Measurements from ENCODE around the gene UAP1L1. TPM values are rescaled to one million over a fixed set of nuclear protein-coding genes. Genes with fewer than 3 reads are reported as not detected.

The UAP1L1 gene
- total RNA-seq, 2 experiments from 2014 or later, result 63.1 to 66.8 TPM

DNA sequence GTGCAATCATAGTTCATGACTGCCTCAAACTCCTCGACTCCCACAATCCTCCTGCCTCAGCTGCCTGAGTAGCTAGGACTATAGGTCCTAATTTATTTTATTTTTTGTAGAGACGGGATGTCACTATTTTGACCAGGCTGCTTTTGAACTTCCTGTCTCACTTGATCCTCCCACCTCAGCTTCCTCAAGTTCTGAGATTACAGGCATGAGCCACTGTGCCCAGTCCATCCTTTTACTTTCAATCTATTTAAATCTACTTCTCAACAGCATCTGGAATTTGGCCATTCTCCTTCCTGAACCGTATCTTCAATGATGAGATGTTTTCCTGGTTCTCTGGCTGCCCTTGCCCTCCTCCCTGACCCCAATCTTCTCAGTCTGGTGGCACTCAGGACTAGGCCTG, 49.5 kb downstream of the UAP1L1 start:
- Mint-ChIP-seq H3K4me3 (peak overlapping the region; percentile 83), H3K4me1 (ENCODE audit: low read depth) (peaks cover 43% of the 10 kb centered on the region), H3K27me3 (ENCODE audit: low read depth) (no peaks in the 10 kb centered on the region), H3K36me3 (ENCODE audit: low read depth) (peaks cover 3% of the 10 kb centered on the region), H3K9me3 (ENCODE audit: insufficient read depth) (no peaks in the 10 kb centered on the region), H3K27ac (peak overlapping the region; percentile 87)
- ChIA-PET CTCF (interaction anchor here (0.7 to 2.0 kb wide), 7 partner anchors 12 to 110 kb away, joined by 3 to 10 read pairs (median 3); partner anchors contain the start of genes CYSRT1 and MAN1B1), POLR2A (interaction anchor here (1.0 to 3.0 kb wide), 3 partner anchors 44 to 114 kb away, joined by 3 to 14 read pairs (median 4); partner anchors contain the start of genes TPRN and TUBB4B)
- no peak for ATAC-seq
- no peak for DNase-seq

DNA sequence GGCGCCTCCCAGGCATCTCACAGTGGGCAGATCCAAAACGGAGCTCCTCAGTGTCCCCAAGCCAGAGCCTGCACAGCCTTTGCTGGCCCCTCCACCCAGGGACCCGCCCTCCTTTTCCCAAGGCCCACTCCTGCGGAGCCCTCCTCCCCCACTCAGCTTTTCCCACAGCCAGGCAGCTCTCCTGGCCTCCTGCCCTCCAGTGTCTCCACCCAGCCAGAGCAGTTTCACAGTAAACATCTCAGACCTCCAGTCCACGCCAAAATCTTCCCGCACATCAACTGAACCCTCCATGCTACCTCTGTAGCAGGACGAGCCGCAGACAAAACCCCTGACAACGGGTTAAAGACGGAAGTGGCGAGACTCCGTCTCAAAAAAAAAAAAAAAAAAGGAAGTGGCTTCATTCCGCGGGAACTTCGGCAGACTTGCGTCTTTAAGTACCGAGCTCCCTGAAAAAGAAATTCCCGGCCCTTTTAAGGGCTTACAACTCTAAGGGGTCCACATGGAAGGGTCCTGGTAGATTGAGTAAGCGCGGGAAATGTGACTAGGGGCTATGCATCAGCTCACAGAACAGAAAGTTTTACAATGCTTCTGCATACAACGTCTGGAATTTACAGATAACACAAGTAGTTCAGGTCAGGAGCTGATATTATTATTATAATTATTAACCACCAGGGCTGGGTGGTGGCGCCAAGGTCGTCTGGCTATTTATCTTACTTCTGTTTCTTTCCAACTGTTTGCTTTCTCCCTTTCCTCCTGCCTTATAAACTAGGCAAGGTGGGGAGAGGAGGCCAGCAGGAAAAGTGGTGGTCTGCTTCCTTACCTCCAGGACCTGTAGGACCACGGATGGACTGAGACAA, 50.2 kb downstream of the UAP1L1 start:
- peak; percentile 10 for ATAC-seq

DNA sequence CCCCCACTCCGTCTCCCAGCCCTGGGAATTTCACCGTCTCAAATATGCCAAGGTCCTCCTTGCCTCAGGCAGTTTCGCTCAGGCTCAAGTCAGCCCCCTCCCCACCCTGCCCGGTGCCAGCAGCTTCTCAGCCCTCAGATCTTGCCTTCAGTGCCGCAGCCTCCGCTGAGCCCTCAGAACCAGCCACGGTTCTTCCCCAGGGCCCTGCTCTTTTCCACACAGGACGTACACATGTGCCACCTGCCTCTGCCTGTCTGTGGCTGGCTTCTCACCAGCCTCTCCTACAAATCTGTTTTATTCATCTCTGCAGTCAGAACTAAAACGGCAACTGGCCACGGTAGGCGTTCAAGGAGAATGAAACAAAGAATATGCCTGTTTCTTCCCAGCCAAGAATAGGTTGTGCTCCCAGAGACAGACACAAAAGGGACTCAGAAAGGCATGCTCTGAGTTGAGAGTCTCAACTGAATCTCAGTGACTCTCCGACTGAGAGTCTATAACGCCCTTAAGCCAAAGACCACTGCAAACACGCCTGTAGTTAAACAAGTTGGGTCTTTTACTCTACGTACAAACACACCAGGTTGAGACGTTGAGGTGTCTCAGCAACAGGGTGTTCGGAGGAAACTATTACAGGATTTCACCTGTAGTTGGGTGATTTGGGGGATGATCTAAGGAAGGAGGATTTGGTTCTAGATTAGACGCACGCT, 51.0 kb downstream of the UAP1L1 start:
- ChIA-PET CTCF (interaction anchor here (1.1 to 3.0 kb wide), 9 partner anchors 32 to 136 kb away, joined by 3 to 22 read pairs (median 7); partner anchors contain the start of gene TPRN), POLR2A (interaction anchor here (0.6 to 3.0 kb wide), 7 partner anchors 12 to 127 kb away, joined by 3 to 14 read pairs (median 4); partner anchors contain the start of genes MAN1B1, NELFB, SAPCD2 and TUBB4B)
- DNase-seq (peak; percentile 41), ATAC-seq (no peak)
- peaks cover 3% of the 10 kb centered on the region for H3K36me3 Mint-ChIP-seq (ENCODE audit: low read depth)
- H3K27ac Mint-ChIP-seq, result peak overlapping the region; percentile 87
- H3K4me1 Mint-ChIP-seq (ENCODE audit: low read depth), result peaks cover 34% of the 10 kb centered on the region
- no peaks in the 10 kb centered on the region for H3K9me3 Mint-ChIP-seq (ENCODE audit: insufficient read depth)
- H3K4me3 Mint-ChIP-seq, result peak overlapping the region; percentile 83
- H3K27me3 Mint-ChIP-seq (ENCODE audit: low read depth), result peaks cover 3% of the 10 kb centered on the region

More for the DNA sequence above, 50.2 kb downstream of the UAP1L1 start:
- Mint-ChIP-seq H3K27ac (peak overlapping the region; percentile 87), H3K27me3 (ENCODE audit: low read depth) (no peaks in the 10 kb centered on the region), H3K36me3 (ENCODE audit: low read depth) (peaks cover 3% of the 10 kb centered on the region), H3K4me1 (ENCODE audit: low read depth) (peaks cover 38% of the 10 kb centered on the region), H3K4me3 (peak overlapping the region; percentile 83), H3K9me3 (ENCODE audit: insufficient read depth) (no peaks in the 10 kb centered on the region)
- POLR2A ChIA-PET, result interaction anchor here (0.6 to 3.0 kb wide), 7 partner anchors 43 to 437 kb away, joined by 3 to 14 read pairs (median 4); partner anchors contain the start of genes CYSRT1, NELFB, TPRN and TUBB4B
- CTCF ChIA-PET, result interaction anchor here (0.7 to 2.0 kb wide), 8 partner anchors 12 to 109 kb away, joined by 3 to 10 read pairs (median 4); partner anchors contain the start of gene MAN1B1
- peak; percentile 63 for DNase-seq

DNA sequence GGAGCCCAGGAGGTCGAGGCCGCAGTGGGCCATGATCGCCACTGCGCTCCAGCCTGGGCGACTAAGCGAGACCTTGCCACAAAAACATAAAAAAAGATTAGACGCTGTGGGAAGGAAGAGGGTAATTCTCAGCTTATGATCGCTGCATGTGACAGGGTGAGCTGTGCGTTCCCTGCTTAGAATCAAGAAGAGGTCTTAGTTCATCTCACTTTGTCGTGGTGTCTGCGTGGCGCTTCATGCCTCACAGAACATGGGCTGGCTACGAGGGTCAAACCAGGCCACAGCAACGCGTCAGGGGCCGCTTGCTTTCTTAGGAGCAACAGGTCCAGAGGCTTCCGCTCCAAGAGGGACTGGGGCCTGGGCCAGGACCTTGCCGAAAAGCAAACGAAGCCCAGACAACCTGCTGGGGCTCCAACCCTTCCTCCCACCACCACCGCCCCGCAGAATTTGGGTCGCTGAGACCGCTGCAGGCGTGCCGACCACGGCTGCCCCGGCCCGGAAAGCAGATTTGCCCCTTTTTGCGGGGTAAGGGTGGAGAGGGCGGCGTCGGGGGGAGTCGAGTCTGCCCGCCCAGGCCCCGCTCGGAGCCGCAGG, 51.6 kb downstream of the UAP1L1 start:
- no peaks in the 10 kb centered on the region for H3K9me3 Mint-ChIP-seq (ENCODE audit: insufficient read depth)
- peak overlapping the region; percentile 83 for H3K4me3 Mint-ChIP-seq
- ChIA-PET CTCF (interaction anchor here (1.0 to 3.0 kb wide), 14 partner anchors 11 to 287 kb away, joined by 3 to 22 read pairs (median 4); partner anchors contain the start of genes AJM1, MAN1B1, NPDC1 and TPRN), POLR2A (interaction anchor here (0.6 to 1.9 kb wide), 17 partner anchors 9 to 112 kb away, joined by 3 to 15 read pairs (median 4); partner anchors contain the start of genes ANAPC2, GRIN1, MAN1B1 and SAPCD2)
- H3K36me3 Mint-ChIP-seq (ENCODE audit: low read depth), result peaks cover 2% of the 10 kb centered on the region
- DNase-seq (peak; percentile 41), ATAC-seq (peak; percentile 1)
- H3K27me3 Mint-ChIP-seq (ENCODE audit: low read depth), result peaks cover 4% of the 10 kb centered on the region
- H3K27ac Mint-ChIP-seq, result peak overlapping the region; percentile 87
- peaks cover 31% of the 10 kb centered on the region for H3K4me1 Mint-ChIP-seq (ENCODE audit: low read depth)

DNA sequence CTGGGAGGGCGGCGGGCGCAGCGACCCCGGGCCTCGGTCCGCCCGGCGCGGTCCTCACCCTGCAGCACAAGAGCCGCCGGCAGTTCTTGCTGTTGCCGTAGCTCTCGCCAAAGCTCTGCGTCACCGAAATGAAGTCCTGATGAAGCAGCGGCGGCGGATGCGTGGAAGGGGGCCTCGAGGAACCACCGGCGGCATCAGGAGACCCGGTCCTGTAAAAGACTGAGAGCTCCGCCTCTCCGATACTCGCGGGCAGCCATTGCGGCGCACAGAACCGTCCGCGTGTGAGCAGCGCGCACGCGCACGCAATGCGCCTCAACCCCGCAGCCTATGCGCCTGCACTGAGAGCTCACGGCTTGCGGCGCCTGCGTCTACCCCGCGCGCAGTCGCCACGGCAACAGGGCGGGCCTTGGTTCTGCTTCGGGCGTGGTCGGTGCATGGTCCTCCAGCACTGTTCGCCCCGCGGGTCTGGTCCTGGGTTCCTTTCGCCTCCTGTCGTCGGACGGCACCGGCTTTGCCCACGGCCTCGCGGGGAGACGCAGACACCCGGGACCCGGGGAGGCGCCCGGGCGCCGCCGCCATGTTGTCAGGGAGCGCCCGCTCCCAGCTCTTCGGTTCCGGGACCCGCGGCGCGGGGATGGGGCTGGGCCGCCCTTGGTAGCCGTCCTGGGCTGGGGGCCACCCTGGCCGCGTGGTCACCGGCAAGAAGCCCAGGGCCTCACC, 52.3 kb downstream of the UAP1L1 start:
- ATAC-seq (peak; percentile 95), DNase-seq (peak; percentile 93)
- Mint-ChIP-seq H3K4me3 (peak overlapping the region; percentile 83), H3K27me3 (ENCODE audit: low read depth) (peaks cover 7% of the 10 kb centered on the region), H3K9me3 (ENCODE audit: insufficient read depth) (no peaks in the 10 kb centered on the region), H3K36me3 (ENCODE audit: low read depth) (peaks cover 2% of the 10 kb centered on the region), H3K4me1 (ENCODE audit: low read depth) (peaks cover 31% of the 10 kb centered on the region), H3K27ac (peak overlapping the region; percentile 82)
- ChIA-PET POLR2A (interaction anchor here (0.7 to 1.9 kb wide), 20 partner anchors 9 to 111 kb away, joined by 3 to 15 read pairs (median 4); partner anchors contain the start of genes ANAPC2, GRIN1, MAN1B1 and SAPCD2), CTCF (interaction anchor here (0.7 to 3.0 kb wide), 18 partner anchors 11 to 401 kb away, joined by 3 to 22 read pairs (median 4); partner anchors contain the start of genes AJM1, CYSRT1, MAN1B1 and NPDC1)

DNA sequence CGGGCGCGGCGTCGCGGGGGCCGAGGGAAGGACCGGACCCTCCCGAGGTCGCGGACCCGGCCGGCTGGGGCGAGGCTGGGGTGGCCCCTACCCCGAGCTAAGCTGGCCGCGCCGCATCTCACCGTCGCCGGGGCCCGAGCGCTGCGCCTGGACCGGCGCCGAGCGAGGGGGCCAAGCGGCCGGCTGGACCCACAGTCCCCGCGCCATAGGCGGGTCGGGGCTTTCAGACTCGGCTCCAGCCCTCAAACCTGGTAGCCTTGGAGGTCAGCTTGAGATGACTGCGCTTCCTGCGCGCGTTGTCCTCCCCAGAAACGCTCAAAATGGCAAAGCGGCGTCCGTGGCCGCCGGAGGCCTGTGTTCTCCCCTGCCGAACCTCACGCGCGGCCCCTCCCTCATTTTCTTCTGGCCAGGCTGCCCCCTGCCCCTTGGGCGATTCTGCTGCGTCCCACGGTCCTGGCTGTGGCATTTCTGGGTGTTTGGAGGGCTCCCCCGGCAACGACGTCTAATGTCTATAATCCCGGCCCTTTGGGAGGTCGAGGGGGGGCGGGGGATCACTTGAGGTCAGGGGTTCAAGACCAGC, 52.9 kb downstream of the UAP1L1 start:
- H3K4me3 Mint-ChIP-seq, result peak overlapping the region; percentile 81
- no peaks in the 10 kb centered on the region for H3K9me3 Mint-ChIP-seq (ENCODE audit: insufficient read depth)
- H3K27ac Mint-ChIP-seq, result peak overlapping the region; percentile 77
- H3K27me3 Mint-ChIP-seq (ENCODE audit: low read depth), result peaks cover 7% of the 10 kb centered on the region
- POLR2A ChIA-PET, result interaction anchor here (0.9 to 1.9 kb wide), 14 partner anchors 17 to 110 kb away, joined by 3 to 15 read pairs (median 4); partner anchors contain the start of genes ANAPC2, SAPCD2, SSNA1 and TUBB4B
- ATAC-seq (peak; percentile 16), DNase-seq (no peak)
- H3K36me3 Mint-ChIP-seq (ENCODE audit: low read depth), result peaks cover 2% of the 10 kb centered on the region
- CTCF ChIA-PET, result interaction anchor here (0.7 to 3.0 kb wide), 18 partner anchors 12 to 401 kb away, joined by 3 to 22 read pairs (median 4); partner anchors contain the start of genes AJM1, CYSRT1, MAN1B1 and NPDC1
- H3K4me1 Mint-ChIP-seq (ENCODE audit: low read depth), result peaks cover 31% of the 10 kb centered on the region

Other genes with a start within 250 kb of the UAP1L1 start
- 1 to 10 TPM; 5.3 to 5.6 TPM for gene AJM1, start 235.0 kb upstream of the UAP1L1 start, total RNA-seq
- 100 to 1,000 TPM; 108 to 119 TPM for gene PHPT1, start 228.1 kb upstream of the UAP1L1 start, total RNA-seq
- 10 to 100 TPM; 14.7 to 15.8 TPM for gene MAMDC4, start 225.2 kb upstream of the UAP1L1 start, total RNA-seq
- gene EDF1, start 211.2 kb upstream of the UAP1L1 start, total RNA-seq, result 100 to 1,000 TPM; 279 to 310 TPM
- gene TRAF2, start 191.0 kb upstream of the UAP1L1 start, total RNA-seq, result 10 to 100 TPM; 48.5 to 57.2 TPM
- gene FBXW5, start 132.8 kb upstream of the UAP1L1 start, total RNA-seq, result 100 to 1,000 TPM; 103 to 104 TPM
- 1 to 10 TPM; 1.4 to 1.5 TPM for gene C8G, start 132.3 kb upstream of the UAP1L1 start, total RNA-seq
- gene LCN12, start 125.2 kb upstream of the UAP1L1 start, total RNA-seq, result 1 to 10 TPM; 1.0 to 1.7 TPM
- 1 to 10 TPM; 1.2 to 1.4 TPM for gene PTGDS, start 100.0 kb upstream of the UAP1L1 start, total RNA-seq
- gene LCNL1, start 94.5 kb upstream of the UAP1L1 start, total RNA-seq, result not detected
- gene PAXX, start 85.1 kb upstream of the UAP1L1 start, total RNA-seq, result 10 to 100 TPM; 80.6 to 85.2 TPM
- gene CLIC3, start 80.9 kb upstream of the UAP1L1 start, total RNA-seq, result 1 to 10 TPM; 3.6 to 4.8 TPM
- gene ABCA2, start 49.3 kb upstream of the UAP1L1 start, total RNA-seq, result 10 to 100 TPM; 61.5 to 62.0 TPM
- gene FUT7, start 45.4 kb upstream of the UAP1L1 start, total RNA-seq, result 1 to 10 TPM; 2.5 to 2.6 TPM
- 10 to 100 TPM; 20.1 to 29.9 TPM for gene NPDC1, start 31.3 kb upstream of the UAP1L1 start, total RNA-seq
- gene ENTPD2, start 23.5 kb upstream of the UAP1L1 start, total RNA-seq, result under 1 TPM in 1 of 2 experiments, not detected in 1; 0.34 TPM
- gene SAPCD2, start 7.0 kb upstream of the UAP1L1 start, total RNA-seq, result 10 to 100 TPM; 56.8 to 57.0 TPM
- gene MAN1B1, start 9.5 kb downstream of the UAP1L1 start, total RNA-seq, result 10 to 100 TPM; 42.2 to 49.2 TPM
- 100 to 1,000 TPM; 248 TPM for gene DPP7, start 37.2 kb downstream of the UAP1L1 start, total RNA-seq
- gene GRIN1, start 61.6 kb downstream of the UAP1L1 start, total RNA-seq, result not detected
- gene LRRC26, start 92.5 kb downstream of the UAP1L1 start, total RNA-seq, result not detected
- under 1 TPM; 0.29 to 0.32 TPM for gene TMEM210, start 94.5 kb downstream of the UAP1L1 start, total RNA-seq
- 10 to 100 TPM; 60.2 to 64.1 TPM for gene ANAPC2, start 111.0 kb downstream of the UAP1L1 start, total RNA-seq
- 10 to 100 TPM; 88.2 to 90.0 TPM for gene SSNA1, start 111.2 kb downstream of the UAP1L1 start, total RNA-seq
- gene TPRN, start 123.2 kb downstream of the UAP1L1 start, total RNA-seq, result 10 to 100 TPM; 10.9 to 12.0 TPM
- gene TMEM203, start 128.1 kb downstream of the UAP1L1 start, total RNA-seq, result 10 to 100 TPM; 34.6 to 36.6 TPM
- 10 to 100 TPM; 44.7 to 45.5 TPM for gene NDOR1, start 128.2 kb downstream of the UAP1L1 start, total RNA-seq
- 1 to 10 TPM; 3.6 to 4.5 TPM for gene RNF208, start 144.7 kb downstream of the UAP1L1 start, total RNA-seq
- under 1 TPM; 0.42 to 0.50 TPM for gene CYSRT1, start 147.7 kb downstream of the UAP1L1 start, total RNA-seq
- gene RNF224, start 150.0 kb downstream of the UAP1L1 start, total RNA-seq, result not detected
- not detected for gene SLC34A3, start 153.4 kb downstream of the UAP1L1 start, total RNA-seq
- 100 to 1,000 TPM; 417 to 432 TPM for gene TUBB4B, start 163.8 kb downstream of the UAP1L1 start, total RNA-seq
- not detected for gene STPG3, start 173.8 kb downstream of the UAP1L1 start, total RNA-seq
- 10 to 100 TPM; 68.6 to 68.8 TPM for gene NELFB, start 177.8 kb downstream of the UAP1L1 start, total RNA-seq
- gene TOR4A, start 200.2 kb downstream of the UAP1L1 start, total RNA-seq, result 1 to 10 TPM; 6.6 to 7.0 TPM
- 1 to 10 TPM; 1.4 to 1.5 TPM for gene NRARP, start 224.8 kb downstream of the UAP1L1 start, total RNA-seq